Naive thymus-derived CD4-positive, alpha-beta T cell (primary cell): ENCODE measurements around the gene STAC3. TPM values are rescaled to one million over a fixed set of nuclear protein-coding genes. Genes with fewer than 3 reads are reported as not detected.

Experiments
- ATAC-seq: fragments of 150-1000 bp; cut with Tn5 transposase; 2 replicates; pipeline ENCODE4 v1.10.0; 2021; ENCODE audit warnings: mild to moderate bottlenecking, moderate library complexity
- CTCF ChIA-PET: fragments of 350-600 bp; sonication (Branson Sonifier 250); formaldehyde crosslinking; loops from one replicate; lab custom pipeline; 2021; ENCODE audit warnings: antibody characterized with exemption; lab: Charles Lee
- POLR2A ChIA-PET: fragments of 350-600 bp; sonication (Branson Sonifier 250); formaldehyde crosslinking; loops from one replicate; lab custom pipeline; 2021; ENCODE audit warnings: antibody characterized with exemption, inconsistent platforms; lab: Charles Lee
- DNase-seq, 9 donors: peaks; one replicate each; pipeline versions ENCODE4 v3.0.0 to v3.0.0-alpha.2; 2020 to 2022; ENCODE audit warnings: mixed read lengths in 1 of 9
- H3K27ac ChIP-seq: one replicate; pipeline ENCODE4 v1.7.0; 2013; ENCODE audit warnings: mild to moderate bottlenecking, low read depth, low read length, moderate library complexity
- H3K27me3 ChIP-seq, 2 donors: one replicate each; pipeline ENCODE4 v1.7.0; 2013; ENCODE audit warnings: low read length in 2 of 2, mild to moderate bottlenecking in 2 of 2, moderate library complexity in 2 of 2; ENCODE audit not compliant: control insufficient read depth in 2 of 2, insufficient read depth in 2 of 2
- H3K36me3 ChIP-seq, 3 experiments: 1 replicate in 2 of 3; 2 replicates in 1 of 3; pipeline ENCODE4 v1.7.0; 2013; ENCODE audit warnings: low read length in 3 of 3, mild to moderate bottlenecking in 3 of 3, moderate library complexity in 1 of 3; ENCODE audit not compliant: insufficient read depth in 3 of 3, control insufficient read depth in 2 of 3
- H3K4me1 ChIP-seq, 2 donors: one replicate each; pipeline ENCODE4 v1.7.0; 2013; ENCODE audit warnings: low read length in 2 of 2, mild to moderate bottlenecking in 2 of 2, moderate library complexity in 1 of 2; ENCODE audit not compliant: control insufficient read depth in 2 of 2, insufficient read depth in 2 of 2
- H3K4me3 ChIP-seq: 2 replicates; pipeline ENCODE4 v1.7.0; 2013; ENCODE audit warnings: mild to moderate bottlenecking, low read length
- H3K9me3 ChIP-seq, 3 experiments: 1 replicate in 2 of 3; 2 replicates in 1 of 3; pipeline ENCODE4 v1.7.0; 2013; ENCODE audit warnings: low read length in 3 of 3; ENCODE audit not compliant: control insufficient read depth in 2 of 3
- H3K27ac Mint-ChIP-seq, 9 donors: one replicate each; pipeline ENCODE4 v1.8.0; 2020 to 2022; ENCODE audit warnings: mixed read lengths in 9 of 9, mild to moderate bottlenecking in 8 of 9, moderate library complexity in 5 of 9, inconsistent platforms in 2 of 9
- H3K27me3 Mint-ChIP-seq, 5 donors: one replicate each; pipeline ENCODE4 v1.8.0; 2021 to 2022; ENCODE audit warnings: mixed read lengths in 5 of 5, mild to moderate bottlenecking in 1 of 5
- H3K36me3 Mint-ChIP-seq, 5 donors: one replicate each; pipeline ENCODE4 v1.8.0; 2020 to 2022; ENCODE audit warnings: mixed read lengths in 5 of 5, mild to moderate bottlenecking in 3 of 5, inconsistent platforms in 1 of 5
- H3K4me1 Mint-ChIP-seq, 7 donors: one replicate each; pipeline ENCODE4 v1.8.0; 2020 to 2022; ENCODE audit warnings: mixed read lengths in 7 of 7, mild to moderate bottlenecking in 3 of 7, inconsistent platforms in 1 of 7
- H3K4me3 Mint-ChIP-seq, 10 donors: one replicate each; pipeline ENCODE4 v1.8.0; 2020 to 2022; ENCODE audit warnings: mild to moderate bottlenecking in 10 of 10, mixed read lengths in 10 of 10, moderate library complexity in 6 of 10, inconsistent platforms in 2 of 10
- H3K9me3 Mint-ChIP-seq, 11 donors: one replicate each; pipeline ENCODE4 v1.8.0; 2020 to 2022; ENCODE audit warnings: mixed read lengths in 11 of 11, mild to moderate bottlenecking in 4 of 11, inconsistent platforms in 1 of 11, moderate library complexity in 1 of 11
- intact Hi-C, 2 donors: fragments of 100-400 bp; cut with micrococcal nuclease; formaldehyde crosslinking; loops; one replicate each; pipeline ENCODE4 v1.15.1; 2023
- polyA plus RNA-seq, 2 donors: library from polyadenylated mRNA; unstranded; fragments of 300-500 nt; fragmentation: Illumina TruSeq; gene quantifications; one replicate each; pipeline ENCODE4 v1.2.3, GENCODE V29; 2021
- total RNA-seq, 6 experiments: library from RNA in 5 of 6; stranded (reverse) in 5 of 6; gene quantifications; 1 replicate in 5 of 6; 2 replicates in 1 of 6; pipeline ENCODE4 v1.2.3 and lab custom pipeline; 2021 to 2026

STAC3 gene
- total and polyA plus RNA-seq, 7 experiments from 2014 or later: 2.5 to 7.3 (median 5.6) TPM; not detected in 2

GRCh38 chr12:57238854-57239554 is 12.0 kb downstream of the STAC3 start:
- Histone ChIP-seq H3K36me3 (peaks cover 0 to 14% (median 0%) of the 10 kb centered on the region in 3 experiments), H3K9me3 (no peaks in the 10 kb centered on the region), H3K27ac (no peak overlapping the region), H3K27me3 (peaks cover 7 to 18% of the 10 kb centered on the region in 2 donors), H3K4me3 (peak overlapping the region; percentile 80), H3K4me1 (peaks cover 45 to 70% of the 10 kb centered on the region in 2 donors)
- peak; percentile 89 for ATAC-seq
- CTCF ChIA-PET: interaction anchor here (1.0 to 11.8 kb wide), 4 partner anchors 12 to 25 kb away, joined by 3 to 156 read pairs (median 83); partner anchors contain the start of genes NXPH4 and SHMT2
- POLR2A ChIA-PET: interaction anchor here (0.6 to 7.7 kb wide), 5 partner anchors 12 to 1423 kb away, joined by 3 to 79 read pairs (median 7); partner anchors contain the start of gene SHMT2
- H3K9me3 Mint-ChIP-seq: no peaks in the 10 kb centered on the region
- peaks cover 3 to 7% (median 6%) of the 10 kb centered on the region in 5 donors for H3K36me3 Mint-ChIP-seq
- peaks cover 52 to 82% (median 66%) of the 10 kb centered on the region in 7 donors for H3K4me1 Mint-ChIP-seq
- peaks cover 48 to 72% (median 55%) of the 10 kb centered on the region in 5 donors for H3K27me3 Mint-ChIP-seq
- peak; percentile 72 to 94 (median 85) for DNase-seq
- H3K27ac Mint-ChIP-seq: peak overlapping the region in 6 of 9 donors; percentile 24 to 83 (median 64)
- intact Hi-C loops: loop anchor here (1.0 to 2.0 kb wide), 5 partner anchors 10 to 114 kb away; partner anchors contain the start of genes SHMT2 (in 2 of the 2) and LRP1 (in 1 of the 2)
- peak overlapping the region; percentile 87 to 99 (median 95) for H3K4me3 Mint-ChIP-seq

GRCh38 chr12:57237932-57238853 is 12.8 kb downstream of the STAC3 start:
- peaks cover 41 to 62% of the 10 kb centered on the region in 2 donors for H3K4me1 ChIP-seq
- Mint-ChIP-seq H3K4me1 (peaks cover 47 to 75% (median 63%) of the 10 kb centered on the region in 7 donors), H3K9me3 (no peaks in the 10 kb centered on the region), H3K27me3 (peaks cover 42 to 66% (median 53%) of the 10 kb centered on the region in 5 donors), H3K4me3 (peak overlapping the region; percentile 87 to 99 (median 94)), H3K27ac (peak overlapping the region in 4 of 9 donors; percentile 36 to 79 (median 66)), H3K36me3 (peaks cover 7 to 15% (median 10%) of the 10 kb centered on the region in 5 donors)
- H3K36me3 ChIP-seq: peaks cover 0 to 22% (median 0%) of the 10 kb centered on the region in 3 experiments
- intact Hi-C loops: loop anchor here (2.0 kb wide), 2 partner anchors 13 to 113 kb away; no protein-coding TSS in a partner anchor
- no peak overlapping the region for H3K27ac ChIP-seq
- ATAC-seq (no peak), DNase-seq (peak in 1 of 9 donors; percentile 13)
- H3K27me3 ChIP-seq: peaks cover 7 to 18% of the 10 kb centered on the region in 2 donors
- CTCF ChIA-PET: interaction anchor here (1.0 to 11.8 kb wide), 5 partner anchors 11 to 169 kb away, joined by 3 to 156 read pairs (median 18); partner anchors contain the start of genes NXPH4 and SHMT2
- H3K9me3 ChIP-seq: no peaks in the 10 kb centered on the region
- POLR2A ChIA-PET: interaction anchor here (0.6 to 7.7 kb wide), 6 partner anchors 11 to 1422 kb away, joined by 3 to 79 read pairs (median 6); partner anchors contain the start of genes LRP1 and SHMT2
- peak overlapping the region; percentile 80 for H3K4me3 ChIP-seq

GRCh38 chr12:57237596-57237931 is 13.4 kb downstream of the STAC3 start:
- H3K4me1 Mint-ChIP-seq: peaks cover 47 to 68% (median 60%) of the 10 kb centered on the region in 7 donors
- H3K27me3 Mint-ChIP-seq: peaks cover 40 to 63% (median 48%) of the 10 kb centered on the region in 5 donors
- H3K9me3 Mint-ChIP-seq: no peaks in the 10 kb centered on the region
- Histone ChIP-seq H3K36me3 (peaks cover 0 to 28% (median 0%) of the 10 kb centered on the region in 3 experiments), H3K27ac (no peak overlapping the region), H3K9me3 (no peaks in the 10 kb centered on the region), H3K27me3 (peaks cover 7 to 18% of the 10 kb centered on the region in 2 donors), H3K4me3 (no peak overlapping the region), H3K4me1 (peaks cover 34 to 56% of the 10 kb centered on the region in 2 donors)
- ATAC-seq (no peak), DNase-seq (no peak)
- peak overlapping the region in 2 of 9 donors; percentile 45 to 79 for H3K27ac Mint-ChIP-seq
- H3K36me3 Mint-ChIP-seq: peaks cover 13 to 20% (median 15%) of the 10 kb centered on the region in 5 donors
- CTCF ChIA-PET: interaction anchor here (1.3 to 11.8 kb wide), 4 partner anchors 11 to 169 kb away, joined by 3 to 156 read pairs (median 83); partner anchors contain the start of genes NXPH4 and SHMT2
- H3K4me3 Mint-ChIP-seq: peak overlapping the region; percentile 63 to 97 (median 82)
- POLR2A ChIA-PET: interaction anchor here (3.5 to 7.7 kb wide), 2 partner anchors 11 to 24 kb away, joined by 23 to 79 read pairs; partner anchors contain the start of gene SHMT2
- intact Hi-C loops: no loop called here

- Mint-ChIP-seq H3K36me3 (peaks cover 13 to 24% (median 15%) of the 10 kb centered on the region in 5 donors), H3K9me3 (no peaks in the 10 kb centered on the region), H3K4me1 (peaks cover 43 to 65% (median 55%) of the 10 kb centered on the region in 7 donors), H3K27ac (peak overlapping the region in 1 of 9 donors; percentile 77), H3K27me3 (peaks cover 36 to 58% (median 45%) of the 10 kb centered on the region in 5 donors), H3K4me3 (peak overlapping the region; percentile 27 to 97 (median 82))
- Histone ChIP-seq H3K36me3 (peaks cover 0 to 33% (median 0%) of the 10 kb centered on the region in 3 experiments), H3K27ac (no peak overlapping the region), H3K9me3 (no peaks in the 10 kb centered on the region), H3K4me3 (no peak overlapping the region), H3K27me3 (peaks cover 4 to 17% of the 10 kb centered on the region in 2 donors), H3K4me1 (peaks cover 32 to 51% of the 10 kb centered on the region in 2 donors)
- ChIA-PET POLR2A (interaction anchor here (3.5 to 7.7 kb wide), 2 partner anchors 10 to 23 kb away, joined by 23 to 79 read pairs; partner anchors contain the start of gene SHMT2), CTCF (interaction anchor here (1.3 to 11.8 kb wide), 4 partner anchors 10 to 168 kb away, joined by 3 to 156 read pairs (median 83); partner anchors contain the start of genes NXPH4 and SHMT2)
- peak in 1 of 9 donors; percentile 13 for DNase-seq
- intact Hi-C loops: no loop called here
- no peak for ATAC-seq
Observed at GRCh38 chr12:57236925-57237595, 13.9 kb downstream of the STAC3 start.

GRCh38 chr12:57236201-57236924 is 14.6 kb downstream of the STAC3 start:
- peak overlapping the region in 5 of 10 donors; percentile 8 to 97 (median 87) for H3K4me3 Mint-ChIP-seq
- intact Hi-C loops: no loop called here
- no peaks in the 10 kb centered on the region for H3K9me3 Mint-ChIP-seq
- Histone ChIP-seq H3K36me3 (peaks cover 0 to 40% (median 0%) of the 10 kb centered on the region in 3 experiments), H3K9me3 (no peaks in the 10 kb centered on the region), H3K27ac (no peak overlapping the region), H3K4me1 (peaks cover 25 to 44% of the 10 kb centered on the region in 2 donors), H3K4me3 (no peak overlapping the region), H3K27me3 (peaks cover 0 to 10% of the 10 kb centered on the region in 2 donors)
- H3K36me3 Mint-ChIP-seq: peaks cover 13 to 29% (median 16%) of the 10 kb centered on the region in 5 donors
- peak in 1 of 9 donors; percentile 9 for DNase-seq
- peaks cover 38 to 62% (median 52%) of the 10 kb centered on the region in 7 donors for H3K4me1 Mint-ChIP-seq
- peak overlapping the region in 1 of 9 donors; percentile 77 for H3K27ac Mint-ChIP-seq
- ATAC-seq: no peak
- H3K27me3 Mint-ChIP-seq: peaks cover 29 to 51% (median 38%) of the 10 kb centered on the region in 5 donors
- ChIA-PET POLR2A (interaction anchor here (1.0 to 7.7 kb wide), 3 partner anchors 9 to 18 kb away, joined by 3 to 79 read pairs (median 4); partner anchors contain the start of gene SHMT2), CTCF (interaction anchor here (1.3 to 11.8 kb wide), 3 partner anchors 9 to 167 kb away, joined by 3 to 156 read pairs (median 148); partner anchors contain the start of genes NXPH4 and SHMT2)
